Naive thymus-derived CD4-positive, alpha-beta T cell (primary cell): ENCODE results near the gene RIPK3. TPM values are rescaled to one million over a fixed set of nuclear protein-coding genes. Genes with fewer than 3 reads are reported as not detected.

Source experiments
- ATAC-seq: fragments of 150-1000 bp; cut with Tn5 transposase; 2 replicates; pipeline ENCODE4 v1.10.0; 2021; ENCODE audit warnings: mild to moderate bottlenecking, moderate library complexity
- CTCF ChIA-PET: fragments of 350-600 bp; sonication (Branson Sonifier 250); formaldehyde crosslinking; loops from one replicate; lab custom pipeline; 2021; ENCODE audit warnings: antibody characterized with exemption; lab: Charles Lee
- POLR2A ChIA-PET: fragments of 350-600 bp; sonication (Branson Sonifier 250); formaldehyde crosslinking; loops from one replicate; lab custom pipeline; 2021; ENCODE audit warnings: antibody characterized with exemption, inconsistent platforms; lab: Charles Lee
- DNase-seq, 9 donors: peaks; one replicate each; pipeline versions ENCODE4 v3.0.0 to v3.0.0-alpha.2; 2020 to 2022; ENCODE audit warnings: mixed read lengths in 1 of 9
- H3K27ac ChIP-seq: one replicate; pipeline ENCODE4 v1.7.0; 2013; ENCODE audit warnings: mild to moderate bottlenecking, low read depth, low read length, moderate library complexity
- H3K27me3 ChIP-seq, 2 donors: one replicate each; pipeline ENCODE4 v1.7.0; 2013; ENCODE audit warnings: low read length in 2 of 2, mild to moderate bottlenecking in 2 of 2, moderate library complexity in 2 of 2; ENCODE audit not compliant: control insufficient read depth in 2 of 2, insufficient read depth in 2 of 2
- H3K36me3 ChIP-seq, 3 experiments: 1 replicate in 2 of 3; 2 replicates in 1 of 3; pipeline ENCODE4 v1.7.0; 2013; ENCODE audit warnings: low read length in 3 of 3, mild to moderate bottlenecking in 3 of 3, moderate library complexity in 1 of 3; ENCODE audit not compliant: insufficient read depth in 3 of 3, control insufficient read depth in 2 of 3
- H3K4me1 ChIP-seq, 2 donors: one replicate each; pipeline ENCODE4 v1.7.0; 2013; ENCODE audit warnings: low read length in 2 of 2, mild to moderate bottlenecking in 2 of 2, moderate library complexity in 1 of 2; ENCODE audit not compliant: control insufficient read depth in 2 of 2, insufficient read depth in 2 of 2
- H3K4me3 ChIP-seq: 2 replicates; pipeline ENCODE4 v1.7.0; 2013; ENCODE audit warnings: mild to moderate bottlenecking, low read length
- H3K9me3 ChIP-seq, 3 experiments: 1 replicate in 2 of 3; 2 replicates in 1 of 3; pipeline ENCODE4 v1.7.0; 2013; ENCODE audit warnings: low read length in 3 of 3; ENCODE audit not compliant: control insufficient read depth in 2 of 3
- H3K27ac Mint-ChIP-seq, 9 donors: one replicate each; pipeline ENCODE4 v1.8.0; 2020 to 2022; ENCODE audit warnings: mixed read lengths in 9 of 9, mild to moderate bottlenecking in 8 of 9, moderate library complexity in 5 of 9, inconsistent platforms in 2 of 9
- H3K27me3 Mint-ChIP-seq, 5 donors: one replicate each; pipeline ENCODE4 v1.8.0; 2021 to 2022; ENCODE audit warnings: mixed read lengths in 5 of 5, mild to moderate bottlenecking in 1 of 5
- H3K36me3 Mint-ChIP-seq, 5 donors: one replicate each; pipeline ENCODE4 v1.8.0; 2020 to 2022; ENCODE audit warnings: mixed read lengths in 5 of 5, mild to moderate bottlenecking in 3 of 5, inconsistent platforms in 1 of 5
- H3K4me1 Mint-ChIP-seq, 7 donors: one replicate each; pipeline ENCODE4 v1.8.0; 2020 to 2022; ENCODE audit warnings: mixed read lengths in 7 of 7, mild to moderate bottlenecking in 3 of 7, inconsistent platforms in 1 of 7
- H3K4me3 Mint-ChIP-seq, 10 donors: one replicate each; pipeline ENCODE4 v1.8.0; 2020 to 2022; ENCODE audit warnings: mild to moderate bottlenecking in 10 of 10, mixed read lengths in 10 of 10, moderate library complexity in 6 of 10, inconsistent platforms in 2 of 10
- H3K9me3 Mint-ChIP-seq, 11 donors: one replicate each; pipeline ENCODE4 v1.8.0; 2020 to 2022; ENCODE audit warnings: mixed read lengths in 11 of 11, mild to moderate bottlenecking in 4 of 11, inconsistent platforms in 1 of 11, moderate library complexity in 1 of 11
- intact Hi-C, 2 donors: fragments of 100-400 bp; cut with micrococcal nuclease; formaldehyde crosslinking; loops; one replicate each; pipeline ENCODE4 v1.15.1; 2023
- polyA plus RNA-seq, 2 donors: library from polyadenylated mRNA; unstranded; fragments of 300-500 nt; fragmentation: Illumina TruSeq; gene quantifications; one replicate each; pipeline ENCODE4 v1.2.3, GENCODE V29; 2021
- total RNA-seq, 6 experiments: library from RNA in 5 of 6; stranded (reverse) in 5 of 6; gene quantifications; 1 replicate in 5 of 6; 2 replicates in 1 of 6; pipeline ENCODE4 v1.2.3 and lab custom pipeline; 2021 to 2026

Gene RIPK3
- total and polyA plus RNA-seq, 7 experiments from 2014 or later, result 8.2 to 47.5 (median 33.0) TPM

- ATAC-seq, result no peak
- H3K4me1 Mint-ChIP-seq, result peaks cover 16 to 24% (median 19%) of the 10 kb centered on the region in 7 donors
- ChIA-PET POLR2A (interaction anchor here (16.5 kb wide), 1 partner anchor 88 kb away, joined by 293 read pairs; the partner anchor contains the start of genes CBLN3 and KHNYN), CTCF (no interaction called here)
- H3K27ac Mint-ChIP-seq, result no peak overlapping the region
- peaks cover 13 to 15% of the 10 kb centered on the region in 2 donors for H3K4me1 ChIP-seq
- no peak overlapping the region for H3K4me3 Mint-ChIP-seq
- no peak overlapping the region for H3K4me3 ChIP-seq
- H3K27me3 ChIP-seq, result no peaks in the 10 kb centered on the region
- no peaks in the 10 kb centered on the region for H3K9me3 Mint-ChIP-seq
- H3K36me3 ChIP-seq, result peaks cover 0 to 8% (median 0%) of the 10 kb centered on the region in 3 experiments
- H3K9me3 ChIP-seq, result no peaks in the 10 kb centered on the region
- H3K36me3 Mint-ChIP-seq, result peaks cover 0 to 7% (median 0%) of the 10 kb centered on the region in 5 donors
- intact Hi-C loops, result no loop called here
- H3K27ac ChIP-seq, result no peak overlapping the region
- H3K27me3 Mint-ChIP-seq, result peaks cover 10 to 49% (median 11%) of the 10 kb centered on the region in 5 donors
- no peak for DNase-seq
These were observed 3.1 kb upstream of the RIPK3 start for GRCh38 chr14:24342889-24343288.

- Mint-ChIP-seq H3K36me3 (peaks cover 0 to 26% (median 9%) of the 10 kb centered on the region in 5 donors), H3K4me1 (peaks cover 17 to 28% (median 22%) of the 10 kb centered on the region in 7 donors), H3K27ac (peak overlapping the region in 2 of 9 donors; percentile 81 to 89), H3K9me3 (no peaks in the 10 kb centered on the region), H3K4me3 (peak overlapping the region in 2 of 10 donors; percentile 90 to 94), H3K27me3 (peaks cover 2 to 43% (median 9%) of the 10 kb centered on the region in 5 donors)
- DNase-seq (no peak), ATAC-seq (no peak)
- ChIA-PET CTCF (interaction anchor here (0.8 to 15.8 kb wide), 7 partner anchors 9 to 98 kb away, joined by 3 to 317 read pairs (median 4); partner anchors contain the start of genes CBLN3, CIDEB, KHNYN and TINF2), POLR2A (interaction anchor here (1.0 to 16.5 kb wide), 7 partner anchors 9 to 152 kb away, joined by 3 to 293 read pairs (median 4); partner anchors contain the start of genes CBLN3, DHRS1, IPO4 and KHNYN)
- no peak overlapping the region for H3K4me3 ChIP-seq
- no peak overlapping the region for H3K27ac ChIP-seq
- H3K27me3 ChIP-seq, result no peaks in the 10 kb centered on the region
- intact Hi-C loops, result loop anchor here in 1 of 2 donors (1.0 to 2.0 kb wide), 2 partner anchors 8 to 26 kb away; no protein-coding TSS in a partner anchor
- H3K36me3 ChIP-seq, result peaks cover 0 to 30% (median 0%) of the 10 kb centered on the region in 3 experiments
- H3K9me3 ChIP-seq, result no peaks in the 10 kb centered on the region
- peaks cover 13 to 15% of the 10 kb centered on the region in 2 donors for H3K4me1 ChIP-seq
These were observed 815 bp upstream of the RIPK3 start for GRCh38 chr14:24340606-24341005.

GRCh38 chr14:24338843-24339242 lies 948 bp downstream of the RIPK3 start:
- no peak for ATAC-seq
- Histone ChIP-seq H3K27me3 (peaks cover 5% of the 10 kb centered on the region in 2 donors), H3K4me1 (peaks cover 23 to 25% of the 10 kb centered on the region in 2 donors), H3K9me3 (no peaks in the 10 kb centered on the region), H3K4me3 (peak overlapping the region; percentile 96), H3K36me3 (peaks cover 0 to 30% (median 0%) of the 10 kb centered on the region in 3 experiments), H3K27ac (peak overlapping the region; percentile 74)
- ChIA-PET POLR2A (interaction anchor here (0.7 to 16.5 kb wide), 7 partner anchors 9 to 104 kb away, joined by 3 to 293 read pairs (median 3); partner anchors contain the start of genes CBLN3, KHNYN and TINF2), CTCF (interaction anchor here (0.7 to 15.8 kb wide), 6 partner anchors 10 to 445 kb away, joined by 3 to 317 read pairs (median 4); partner anchors contain the start of genes CBLN3, DHRS1, KHNYN and NOP9)
- intact Hi-C loops, result loop anchor here in 1 of 2 donors (1.0 kb wide), 1 partner anchor 92 kb away; no protein-coding TSS in a partner anchor
- no peaks in the 10 kb centered on the region for H3K9me3 Mint-ChIP-seq
- no peak for DNase-seq
- peaks cover 22 to 39% (median 31%) of the 10 kb centered on the region in 7 donors for H3K4me1 Mint-ChIP-seq
- peaks cover 0 to 32% (median 12%) of the 10 kb centered on the region in 5 donors for H3K36me3 Mint-ChIP-seq
- peak overlapping the region in 4 of 9 donors; percentile 32 to 97 (median 60) for H3K27ac Mint-ChIP-seq
- peaks cover 6 to 45% (median 11%) of the 10 kb centered on the region in 5 donors for H3K27me3 Mint-ChIP-seq
- H3K4me3 Mint-ChIP-seq, result peak overlapping the region; percentile 90 to 99 (median 96)

GRCh38 chr14:24337824-24338175 lies 2.0 kb downstream of the RIPK3 start:
- intact Hi-C loops, result no loop called here
- Histone ChIP-seq H3K27ac (no peak overlapping the region), H3K4me3 (no peak overlapping the region), H3K9me3 (no peaks in the 10 kb centered on the region), H3K4me1 (peaks cover 32 to 35% of the 10 kb centered on the region in 2 donors), H3K36me3 (peaks cover 0 to 30% (median 0%) of the 10 kb centered on the region in 3 experiments), H3K27me3 (peaks cover 7 to 13% of the 10 kb centered on the region in 2 donors)
- ChIA-PET POLR2A (interaction anchor here (16.5 kb wide), 1 partner anchor 93 kb away, joined by 293 read pairs; the partner anchor contains the start of genes CBLN3 and KHNYN), CTCF (interaction anchor here (0.6 to 15.8 kb wide), 4 partner anchors 10 to 385 kb away, joined by 3 to 317 read pairs (median 4); partner anchors contain the start of genes CBLN3 and KHNYN)
- Mint-ChIP-seq H3K36me3 (peaks cover 0 to 32% (median 12%) of the 10 kb centered on the region in 5 donors), H3K27me3 (peaks cover 6 to 48% (median 11%) of the 10 kb centered on the region in 5 donors), H3K27ac (peak overlapping the region in 2 of 9 donors; percentile 6 to 84), H3K4me1 (peaks cover 22 to 49% (median 40%) of the 10 kb centered on the region in 7 donors), H3K4me3 (peak overlapping the region; percentile 90 to 99 (median 96)), H3K9me3 (no peaks in the 10 kb centered on the region)
- no peak for DNase-seq
- no peak for ATAC-seq

- intact Hi-C loops, result no loop called here
- H3K4me1 Mint-ChIP-seq, result peaks cover 27 to 55% (median 43%) of the 10 kb centered on the region in 7 donors
These were observed 2.5 kb downstream of the RIPK3 start for GRCh38 chr14:24337144-24337823.

More at GRCh38 chr14:24337144-24337823, 2.5 kb downstream of the RIPK3 start:
- H3K27me3 Mint-ChIP-seq, result peaks cover 8 to 48% (median 10%) of the 10 kb centered on the region in 5 donors
- H3K9me3 ChIP-seq, result no peaks in the 10 kb centered on the region
- no peak overlapping the region for H3K27ac ChIP-seq
- H3K27ac Mint-ChIP-seq, result peak overlapping the region in 1 of 9 donors; percentile 74
- H3K9me3 Mint-ChIP-seq, result peaks cover 0 to under 1% (median 0%) of the 10 kb centered on the region in 11 donors
- no peak for ATAC-seq
- peaks cover 0 to 30% (median 0%) of the 10 kb centered on the region in 3 experiments for H3K36me3 ChIP-seq
- H3K4me3 ChIP-seq, result no peak overlapping the region
- DNase-seq, result no peak
- H3K36me3 Mint-ChIP-seq, result peaks cover 0 to 32% (median 12%) of the 10 kb centered on the region in 5 donors
- ChIA-PET POLR2A (interaction anchor here (16.5 kb wide), 1 partner anchor 93 kb away, joined by 293 read pairs; the partner anchor contains the start of genes CBLN3 and KHNYN), CTCF (interaction anchor here (0.6 to 15.8 kb wide), 4 partner anchors 11 to 384 kb away, joined by 3 to 317 read pairs (median 4); partner anchors contain the start of genes CBLN3 and KHNYN)
- H3K27me3 ChIP-seq, result peaks cover 7 to 13% of the 10 kb centered on the region in 2 donors
- H3K4me3 Mint-ChIP-seq, result peak overlapping the region in 2 of 10 donors; percentile 34 to 90
- H3K4me1 ChIP-seq, result peaks cover 37 to 40% of the 10 kb centered on the region in 2 donors
